ENCODE measurements around the gene WSCD1. TPM values are rescaled to one million over a fixed set of nuclear protein-coding genes. Genes with fewer than 3 reads are reported as not detected.

The WSCD1 gene
- total RNA-seq, 2 experiments from 2014 or later: 0.05 TPM; not detected in 1

DNA sequence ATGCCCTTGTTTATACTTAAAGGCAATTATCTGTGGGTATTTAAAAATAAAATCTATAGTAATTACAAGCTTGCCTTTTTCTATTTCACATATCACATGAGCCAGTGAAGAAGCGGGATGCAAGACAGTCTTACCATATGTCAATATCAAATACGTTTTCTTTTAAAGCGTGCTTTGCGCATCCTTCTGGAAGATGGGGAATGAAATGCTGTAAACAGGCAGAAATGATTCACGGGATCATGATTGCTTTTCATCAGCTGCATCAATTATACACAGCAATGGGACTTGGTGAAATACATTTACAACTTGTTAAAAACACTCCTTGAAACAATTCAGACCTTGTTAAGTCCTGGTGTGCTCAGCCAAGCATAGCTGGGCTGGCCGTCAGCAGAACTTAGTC, 72.5 kb downstream of the WSCD1 start:
- H3K27me3 Mint-ChIP-seq: peaks cover 7% of the 10 kb centered on the region
- H3K4me1 Mint-ChIP-seq (ENCODE audit: low read depth): no peaks in the 10 kb centered on the region
- ChIA-PET CTCF (no interaction called here), POLR2A (no interaction called here)
- DNase-seq: no peak
- no peak overlapping the region for H3K4me3 Mint-ChIP-seq
- TF ChIP-seq, protein P1, sequence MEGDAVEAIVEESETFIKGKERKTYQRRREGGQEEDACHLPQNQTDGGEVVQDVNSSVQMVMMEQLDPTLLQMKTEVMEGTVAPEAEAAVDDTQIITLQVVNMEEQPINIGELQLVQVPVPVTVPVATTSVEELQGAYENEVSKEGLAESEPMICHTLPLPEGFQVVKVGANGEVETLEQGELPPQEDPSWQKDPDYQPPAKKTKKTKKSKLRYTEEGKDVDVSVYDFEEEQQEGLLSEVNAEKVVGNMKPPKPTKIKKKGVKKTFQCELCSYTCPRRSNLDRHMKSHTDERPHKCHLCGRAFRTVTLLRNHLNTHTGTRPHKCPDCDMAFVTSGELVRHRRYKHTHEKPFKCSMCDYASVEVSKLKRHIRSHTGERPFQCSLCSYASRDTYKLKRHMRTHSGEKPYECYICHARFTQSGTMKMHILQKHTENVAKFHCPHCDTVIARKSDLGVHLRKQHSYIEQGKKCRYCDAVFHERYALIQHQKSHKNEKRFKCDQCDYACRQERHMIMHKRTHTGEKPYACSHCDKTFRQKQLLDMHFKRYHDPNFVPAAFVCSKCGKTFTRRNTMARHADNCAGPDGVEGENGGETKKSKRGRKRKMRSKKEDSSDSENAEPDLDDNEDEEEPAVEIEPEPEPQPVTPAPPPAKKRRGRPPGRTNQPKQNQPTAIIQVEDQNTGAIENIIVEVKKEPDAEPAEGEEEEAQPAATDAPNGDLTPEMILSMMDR (IDR thresholded peaks at IDR 0.05): no peak
- intact Hi-C loops (cut with micrococcal nuclease): no loop called here
- H3K36me3 Mint-ChIP-seq (ENCODE audit: low read depth): no peaks in the 10 kb centered on the region
- H3K27ac Mint-ChIP-seq: no peak overlapping the region
- H3K9me3 Mint-ChIP-seq: no peaks in the 10 kb centered on the region
- ATAC-seq: no peak

DNA sequence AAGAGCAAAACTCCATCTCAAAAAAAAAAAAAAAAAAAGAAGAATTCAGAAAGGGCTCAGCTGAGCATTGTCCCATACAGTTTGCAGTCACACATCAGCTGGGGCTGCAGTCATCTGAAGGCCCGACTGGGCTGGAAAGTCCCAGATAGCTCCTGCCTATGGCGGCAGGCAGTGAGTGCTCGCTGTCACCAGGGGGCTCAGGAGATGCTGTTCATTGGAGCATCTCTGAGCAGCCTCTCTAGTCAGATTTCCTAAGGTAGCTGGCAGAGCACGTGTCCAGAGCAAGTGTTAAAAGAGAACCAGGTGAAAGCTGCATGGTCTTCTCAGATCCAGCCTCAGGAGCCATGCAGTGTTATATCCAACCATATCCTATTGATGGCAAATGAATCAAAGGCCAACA, 75.8 kb downstream of the WSCD1 start:
- H3K36me3 Mint-ChIP-seq (ENCODE audit: low read depth): no peaks in the 10 kb centered on the region
- no peak overlapping the region for H3K27ac Mint-ChIP-seq
- TF ChIP-seq, protein P1 (IDR thresholded peaks at IDR 0.05): no peak
- ATAC-seq (no peak), DNase-seq (no peak)
- ChIA-PET CTCF (no interaction called here), POLR2A (no interaction called here)
- H3K4me3 Mint-ChIP-seq: no peak overlapping the region
- H3K4me1 Mint-ChIP-seq (ENCODE audit: low read depth): no peaks in the 10 kb centered on the region
- intact Hi-C loops (cut with micrococcal nuclease): no loop called here
- H3K9me3 Mint-ChIP-seq: no peaks in the 10 kb centered on the region
- H3K27me3 Mint-ChIP-seq: peaks cover 18% of the 10 kb centered on the region

DNA sequence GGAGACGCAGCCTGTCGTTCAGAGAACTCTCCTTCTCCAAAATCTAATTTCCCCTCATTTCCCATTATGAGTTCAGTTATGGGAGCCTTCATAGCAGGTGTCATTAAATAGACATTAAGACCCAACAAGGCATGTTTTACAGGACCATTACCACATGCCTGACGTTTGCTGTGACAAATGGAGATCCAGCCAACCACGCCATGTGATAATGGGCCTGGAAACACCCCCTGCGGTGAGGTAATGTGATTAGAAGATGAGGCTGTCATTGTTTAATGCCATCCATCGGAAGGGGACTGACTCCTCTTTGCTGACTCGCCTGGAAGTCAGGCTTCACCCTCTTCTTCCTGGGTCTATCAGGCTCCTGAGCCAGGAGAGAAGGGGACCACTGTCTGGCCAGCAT, 76.9 kb downstream of the WSCD1 start:
- Mint-ChIP-seq H3K27ac (no peak overlapping the region), H3K4me1 (ENCODE audit: low read depth) (no peaks in the 10 kb centered on the region), H3K4me3 (no peak overlapping the region), H3K27me3 (peaks cover 18% of the 10 kb centered on the region), H3K9me3 (no peaks in the 10 kb centered on the region), H3K36me3 (ENCODE audit: low read depth) (no peaks in the 10 kb centered on the region)
- intact Hi-C loops (cut with micrococcal nuclease): no loop called here
- ATAC-seq (no peak), DNase-seq (no peak)
- POLR2A ChIA-PET: no interaction called here
- CTCF ChIA-PET: no interaction called here
- TF ChIP-seq, protein P1 (IDR thresholded peaks at IDR 0.05): no peak

DNA sequence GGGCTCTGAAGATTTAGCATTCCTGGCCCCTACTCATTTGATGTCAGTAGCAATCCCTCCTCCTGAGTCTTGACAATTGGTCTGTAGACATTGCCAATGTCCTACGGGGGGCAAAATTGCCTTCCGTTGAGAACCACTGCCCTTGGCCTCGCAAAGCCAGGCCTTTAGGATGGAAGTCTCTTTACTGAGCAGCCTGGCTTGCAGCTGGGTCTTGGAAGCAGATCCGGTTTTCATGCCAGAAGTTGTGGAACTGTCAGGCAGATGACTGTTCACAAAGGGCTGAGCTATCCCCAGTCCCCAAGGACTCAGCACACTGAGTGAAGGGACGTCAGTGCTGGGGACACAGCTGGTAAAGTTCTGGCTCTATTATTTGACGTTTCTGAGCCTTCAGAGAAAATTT, 83.2 kb downstream of the WSCD1 start:
- Mint-ChIP-seq H3K27ac (no peak overlapping the region), H3K27me3 (peaks cover 15% of the 10 kb centered on the region), H3K36me3 (ENCODE audit: low read depth) (no peaks in the 10 kb centered on the region), H3K4me3 (no peak overlapping the region), H3K4me1 (ENCODE audit: low read depth) (no peaks in the 10 kb centered on the region), H3K9me3 (no peaks in the 10 kb centered on the region)
- DNase-seq (no peak), ATAC-seq (no peak)
- TF ChIP-seq, protein P1 (IDR thresholded peaks at IDR 0.05): no peak
- intact Hi-C loops (cut with micrococcal nuclease): no loop called here
- POLR2A ChIA-PET: no interaction called here
- CTCF ChIA-PET: no interaction called here

DNA sequence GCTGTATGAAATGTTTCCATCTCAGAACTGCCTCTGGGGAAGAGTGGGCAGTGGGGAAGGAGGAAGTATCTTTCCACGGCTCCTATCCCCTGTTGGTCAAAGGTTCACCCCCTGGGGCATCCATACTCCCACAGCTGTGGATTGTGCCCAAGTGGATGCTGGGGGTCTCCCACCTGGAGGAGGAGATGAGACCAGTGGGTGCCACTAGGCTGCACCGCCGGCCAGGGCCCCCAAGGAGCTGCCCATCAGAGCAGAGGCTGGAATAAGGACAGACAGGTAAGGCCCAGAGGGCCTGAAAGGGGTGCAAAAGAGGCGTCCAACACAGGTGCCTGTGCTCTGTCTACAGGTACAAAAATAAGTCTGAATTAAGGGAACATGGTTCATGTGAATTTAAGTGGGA, 87.5 kb downstream of the WSCD1 start:
- no peak overlapping the region for H3K27ac Mint-ChIP-seq
- intact Hi-C loops (cut with micrococcal nuclease): no loop called here
- ChIA-PET POLR2A (no interaction called here), CTCF (no interaction called here)
- peaks cover 8% of the 10 kb centered on the region for H3K27me3 Mint-ChIP-seq
- H3K36me3 Mint-ChIP-seq (ENCODE audit: low read depth): no peaks in the 10 kb centered on the region
- ATAC-seq (no peak), DNase-seq (no peak)
- TF ChIP-seq, protein P1 (IDR thresholded peaks at IDR 0.05): no peak
- no peaks in the 10 kb centered on the region for H3K9me3 Mint-ChIP-seq
- no peak overlapping the region for H3K4me3 Mint-ChIP-seq
- H3K4me1 Mint-ChIP-seq (ENCODE audit: low read depth): no peaks in the 10 kb centered on the region
